Naive thymus-derived CD4-positive, alpha-beta T cell (primary cell): ENCODE measurements around the gene RASA3. TPM values are rescaled to one million over a fixed set of nuclear protein-coding genes. Genes with fewer than 3 reads are reported as not detected.
"Not testable (repeated sequence)": the region's sequence is repeated elsewhere in the genome, so short reads cannot be mapped to it uniquely, and the experiment has no call there.

Experiments
- ATAC-seq: fragments of 150-1000 bp; cut with Tn5 transposase; 2 replicates; pipeline ENCODE4 v1.10.0; 2021; ENCODE audit warnings: mild to moderate bottlenecking, moderate library complexity
- CTCF ChIA-PET: fragments of 350-600 bp; sonication (Branson Sonifier 250); formaldehyde crosslinking; loops from one replicate; lab custom pipeline; 2021; ENCODE audit warnings: antibody characterized with exemption; lab: Charles Lee
- POLR2A ChIA-PET: fragments of 350-600 bp; sonication (Branson Sonifier 250); formaldehyde crosslinking; loops from one replicate; lab custom pipeline; 2021; ENCODE audit warnings: antibody characterized with exemption, inconsistent platforms; lab: Charles Lee
- DNase-seq, 9 donors: peaks; one replicate each; pipeline versions ENCODE4 v3.0.0 to v3.0.0-alpha.2; 2020 to 2022; ENCODE audit warnings: mixed read lengths in 1 of 9
- H3K27ac ChIP-seq: one replicate; pipeline ENCODE4 v1.7.0; 2013; ENCODE audit warnings: mild to moderate bottlenecking, low read depth, low read length, moderate library complexity
- H3K27me3 ChIP-seq, 2 donors: one replicate each; pipeline ENCODE4 v1.7.0; 2013; ENCODE audit warnings: low read length in 2 of 2, mild to moderate bottlenecking in 2 of 2, moderate library complexity in 2 of 2; ENCODE audit not compliant: control insufficient read depth in 2 of 2, insufficient read depth in 2 of 2
- H3K36me3 ChIP-seq, 3 experiments: 1 replicate in 2 of 3; 2 replicates in 1 of 3; pipeline ENCODE4 v1.7.0; 2013; ENCODE audit warnings: low read length in 3 of 3, mild to moderate bottlenecking in 3 of 3, moderate library complexity in 1 of 3; ENCODE audit not compliant: insufficient read depth in 3 of 3, control insufficient read depth in 2 of 3
- H3K4me1 ChIP-seq, 2 donors: one replicate each; pipeline ENCODE4 v1.7.0; 2013; ENCODE audit warnings: low read length in 2 of 2, mild to moderate bottlenecking in 2 of 2, moderate library complexity in 1 of 2; ENCODE audit not compliant: control insufficient read depth in 2 of 2, insufficient read depth in 2 of 2
- H3K4me3 ChIP-seq: 2 replicates; pipeline ENCODE4 v1.7.0; 2013; ENCODE audit warnings: mild to moderate bottlenecking, low read length
- H3K9me3 ChIP-seq, 3 experiments: 1 replicate in 2 of 3; 2 replicates in 1 of 3; pipeline ENCODE4 v1.7.0; 2013; ENCODE audit warnings: low read length in 3 of 3; ENCODE audit not compliant: control insufficient read depth in 2 of 3
- H3K27ac Mint-ChIP-seq, 9 donors: one replicate each; pipeline ENCODE4 v1.8.0; 2020 to 2022; ENCODE audit warnings: mixed read lengths in 9 of 9, mild to moderate bottlenecking in 8 of 9, moderate library complexity in 5 of 9, inconsistent platforms in 2 of 9
- H3K27me3 Mint-ChIP-seq, 5 donors: one replicate each; pipeline ENCODE4 v1.8.0; 2021 to 2022; ENCODE audit warnings: mixed read lengths in 5 of 5, mild to moderate bottlenecking in 1 of 5
- H3K36me3 Mint-ChIP-seq, 5 donors: one replicate each; pipeline ENCODE4 v1.8.0; 2020 to 2022; ENCODE audit warnings: mixed read lengths in 5 of 5, mild to moderate bottlenecking in 3 of 5, inconsistent platforms in 1 of 5
- H3K4me1 Mint-ChIP-seq, 7 donors: one replicate each; pipeline ENCODE4 v1.8.0; 2020 to 2022; ENCODE audit warnings: mixed read lengths in 7 of 7, mild to moderate bottlenecking in 3 of 7, inconsistent platforms in 1 of 7
- H3K4me3 Mint-ChIP-seq, 10 donors: one replicate each; pipeline ENCODE4 v1.8.0; 2020 to 2022; ENCODE audit warnings: mild to moderate bottlenecking in 10 of 10, mixed read lengths in 10 of 10, moderate library complexity in 6 of 10, inconsistent platforms in 2 of 10
- H3K9me3 Mint-ChIP-seq, 11 donors: one replicate each; pipeline ENCODE4 v1.8.0; 2020 to 2022; ENCODE audit warnings: mixed read lengths in 11 of 11, mild to moderate bottlenecking in 4 of 11, inconsistent platforms in 1 of 11, moderate library complexity in 1 of 11
- intact Hi-C, 2 donors: fragments of 100-400 bp; cut with micrococcal nuclease; formaldehyde crosslinking; loops; one replicate each; pipeline ENCODE4 v1.15.1; 2023
- polyA plus RNA-seq, 2 donors: library from polyadenylated mRNA; unstranded; fragments of 300-500 nt; fragmentation: Illumina TruSeq; gene quantifications; one replicate each; pipeline ENCODE4 v1.2.3, GENCODE V29; 2021
- total RNA-seq, 6 experiments: library from RNA in 5 of 6; stranded (reverse) in 5 of 6; gene quantifications; 1 replicate in 5 of 6; 2 replicates in 1 of 6; pipeline ENCODE4 v1.2.3 and lab custom pipeline; 2021 to 2026

Gene RASA3
- total and polyA plus RNA-seq, 7 experiments from 2014 or later: 109 to 227 (median 195) TPM

- H3K36me3 ChIP-seq: peaks cover 0 to 58% (median 23%) of the 10 kb centered on the region in 3 experiments
- peak in 2 of 9 donors; percentile 13 to 29 for DNase-seq
- not testable (repeated sequence) for H3K9me3 Mint-ChIP-seq, H3K4me3 ChIP-seq, H3K27me3 Mint-ChIP-seq, H3K27me3 ChIP-seq, ATAC-seq, H3K9me3 ChIP-seq
- peak overlapping the region; percentile 44 for H3K27ac ChIP-seq
- Mint-ChIP-seq H3K27ac (peak overlapping the region; percentile 68 to 95 (median 88)), H3K4me1 (peaks cover 51 to 87% (median 65%) of the 10 kb centered on the region in 7 donors), H3K36me3 (peaks cover 6 to 37% (median 30%) of the 10 kb centered on the region in 5 donors), H3K4me3 (peak overlapping the region; percentile 17 to 75 (median 67))
- POLR2A ChIA-PET: interaction anchor here (0.8 to 8.5 kb wide), 6 partner anchors 9 to 75 kb away, joined by 3 to 137 read pairs (median 4); partner anchors contain the start of gene RASA3
- CTCF ChIA-PET: interaction anchor here (0.6 to 2.9 kb wide), 3 partner anchors 18 to 204 kb away, joined by 3 to 11 read pairs (median 4); no protein-coding TSS in a partner anchor
- peaks cover 46 to 78% of the 10 kb centered on the region in 2 donors for H3K4me1 ChIP-seq
- intact Hi-C loops: loop anchor here (5.0 kb wide), 3 partner anchors 47 to 297 kb away; no protein-coding TSS in a partner anchor
These were observed 17.8 kb downstream of the RASA3 start for GRCh38 chr13:114114666-114115065.

DNA sequence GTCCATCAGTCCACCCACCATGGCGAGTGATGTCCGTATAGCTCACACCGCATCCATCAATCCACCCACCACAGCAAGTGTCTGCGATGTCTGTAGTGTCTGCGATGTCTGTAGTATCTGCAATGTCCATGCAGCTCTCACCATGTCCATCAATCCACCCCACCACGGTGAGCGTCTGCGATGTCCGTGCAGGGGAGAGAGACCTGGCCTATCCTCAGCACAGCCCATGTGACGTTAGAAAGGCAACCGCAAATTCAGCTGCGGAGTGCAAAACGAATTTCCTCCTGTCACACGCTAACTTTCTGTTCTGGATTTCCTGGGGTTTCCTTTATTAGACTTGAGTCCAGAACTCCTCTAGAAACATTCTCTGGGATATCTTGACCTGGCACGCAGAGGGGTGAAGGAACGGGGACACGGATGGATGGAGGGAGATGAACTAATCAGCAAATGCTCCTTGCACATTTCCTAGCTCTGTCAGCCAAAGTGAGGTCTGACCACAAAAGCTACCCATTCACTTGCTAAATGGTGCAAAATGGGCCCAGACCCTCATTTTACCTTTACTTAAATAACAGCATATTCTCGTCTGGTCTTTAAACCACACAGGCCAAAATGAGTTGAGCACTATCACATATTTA, 18.3 kb downstream of the RASA3 start:
- Mint-ChIP-seq H3K9me3 (peaks cover 0 to 12% (median 0%) of the 10 kb centered on the region in 11 donors), H3K4me3 (peak overlapping the region; percentile 12 to 75 (median 67)), H3K36me3 (peaks cover 6 to 37% (median 30%) of the 10 kb centered on the region in 5 donors), H3K27me3 (no peaks in the 10 kb centered on the region), H3K27ac (peak overlapping the region in 8 of 9 donors; percentile 80 to 95 (median 88)), H3K4me1 (peaks cover 54 to 88% (median 68%) of the 10 kb centered on the region in 7 donors)
- intact Hi-C loops: loop anchor here (5.0 kb wide), 3 partner anchors 47 to 297 kb away; no protein-coding TSS in a partner anchor
- CTCF ChIA-PET: interaction anchor here (0.6 to 2.9 kb wide), 3 partner anchors 106 to 204 kb away, joined by 4 to 11 read pairs (median 9); no protein-coding TSS in a partner anchor
- Histone ChIP-seq H3K4me3 (no peak overlapping the region), H3K36me3 (peaks cover 0 to 60% (median 23%) of the 10 kb centered on the region in 3 experiments), H3K4me1 (peaks cover 50 to 81% of the 10 kb centered on the region in 2 donors), H3K27ac (peak overlapping the region; percentile 44), H3K27me3 (no peaks in the 10 kb centered on the region), H3K9me3 (no peaks in the 10 kb centered on the region)
- ATAC-seq (no peak), DNase-seq (peak in 2 of 9 donors; percentile 10 to 12)
- POLR2A ChIA-PET: interaction anchor here (0.8 to 8.5 kb wide), 6 partner anchors 9 to 75 kb away, joined by 3 to 137 read pairs (median 4); partner anchors contain the start of gene RASA3

- peak overlapping the region in 7 of 10 donors; percentile 44 to 72 (median 55) for H3K4me3 Mint-ChIP-seq
- ChIA-PET POLR2A (interaction anchor here (0.6 to 8.5 kb wide), 3 partner anchors 13 to 100 kb away, joined by 4 to 137 read pairs (median 10); partner anchors contain the start of gene RASA3), CTCF (interaction anchor here (2.6 to 2.9 kb wide), 2 partner anchors 107 to 113 kb away, joined by 9 to 11 read pairs; no protein-coding TSS in a partner anchor)
These were observed 19.0 kb downstream of the RASA3 start for GRCh38 chr13:114113395-114113794.

DNA sequence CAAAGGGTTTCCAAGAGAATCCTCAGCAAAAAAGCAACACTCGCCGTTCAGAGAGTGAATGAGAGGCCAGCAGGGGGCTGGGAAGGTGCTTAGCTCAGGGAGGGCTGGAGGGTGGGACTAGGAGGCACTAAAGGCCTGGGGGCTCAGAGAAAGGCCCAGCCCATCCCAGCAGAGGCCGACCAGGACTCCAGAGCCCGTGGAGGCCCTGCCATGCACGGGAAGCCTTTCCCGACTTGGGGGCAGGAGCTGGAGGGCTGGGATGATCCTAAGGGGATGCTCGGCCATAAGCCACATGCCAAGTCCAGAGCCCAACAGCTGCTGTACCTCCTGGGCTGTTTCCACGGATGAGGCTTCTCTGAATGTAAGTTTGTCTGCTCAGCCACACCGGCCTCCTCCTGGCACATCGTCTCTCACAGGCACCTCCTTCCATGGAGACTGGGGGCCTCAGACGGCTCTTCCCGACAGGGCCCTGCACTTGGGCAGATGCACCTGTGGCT, 19.5 kb downstream of the RASA3 start:
- no peaks in the 10 kb centered on the region for H3K9me3 ChIP-seq
- Mint-ChIP-seq H3K4me1 (peaks cover 55 to 88% (median 67%) of the 10 kb centered on the region in 7 donors), H3K36me3 (peaks cover 6 to 45% (median 30%) of the 10 kb centered on the region in 5 donors), H3K27ac (peak overlapping the region in 8 of 9 donors; percentile 67 to 93 (median 86)), H3K9me3 (peaks cover 0 to 18% (median 0%) of the 10 kb centered on the region in 11 donors), H3K27me3 (no peaks in the 10 kb centered on the region), H3K4me3 (peak overlapping the region in 8 of 10 donors; percentile 44 to 72 (median 54))
- ATAC-seq (no peak), DNase-seq (peak in 1 of 9 donors; percentile 20)
- peaks cover 0 to 69% (median 27%) of the 10 kb centered on the region in 3 experiments for H3K36me3 ChIP-seq
- intact Hi-C loops: loop anchor here (5.0 kb wide), 3 partner anchors 46 to 296 kb away; no protein-coding TSS in a partner anchor
- peaks cover 52 to 81% of the 10 kb centered on the region in 2 donors for H3K4me1 ChIP-seq
- H3K4me3 ChIP-seq: no peak overlapping the region
- no peaks in the 10 kb centered on the region for H3K27me3 ChIP-seq
- ChIA-PET POLR2A (interaction anchor here (0.6 to 8.5 kb wide), 7 partner anchors 14 to 148 kb away, joined by 3 to 137 read pairs (median 4); partner anchors contain the start of gene RASA3), CTCF (interaction anchor here (1.5 to 2.9 kb wide), 4 partner anchors 14 to 293 kb away, joined by 4 to 11 read pairs (median 8); no protein-coding TSS in a partner anchor)
- peak overlapping the region; percentile 48 for H3K27ac ChIP-seq

More at GRCh38 chr13:114113395-114113794, 19.0 kb downstream of the RASA3 start:
- Histone ChIP-seq H3K4me1 (peaks cover 52 to 81% of the 10 kb centered on the region in 2 donors), H3K36me3 (peaks cover 0 to 67% (median 27%) of the 10 kb centered on the region in 3 experiments)
- not testable (repeated sequence) for ATAC-seq, DNase-seq, H3K4me3 ChIP-seq, H3K27me3 ChIP-seq, H3K27ac ChIP-seq, H3K9me3 ChIP-seq, H3K27me3 Mint-ChIP-seq
- Mint-ChIP-seq H3K4me1 (peaks cover 54 to 88% (median 67%) of the 10 kb centered on the region in 7 donors), H3K36me3 (peaks cover 6 to 41% (median 30%) of the 10 kb centered on the region in 5 donors), H3K9me3 (peaks cover 0 to 13% (median 0%) of the 10 kb centered on the region in 11 donors), H3K27ac (peak overlapping the region in 8 of 9 donors; percentile 67 to 93 (median 86))
- intact Hi-C loops: loop anchor here (5.0 kb wide), 3 partner anchors 46 to 296 kb away; no protein-coding TSS in a partner anchor

DNA sequence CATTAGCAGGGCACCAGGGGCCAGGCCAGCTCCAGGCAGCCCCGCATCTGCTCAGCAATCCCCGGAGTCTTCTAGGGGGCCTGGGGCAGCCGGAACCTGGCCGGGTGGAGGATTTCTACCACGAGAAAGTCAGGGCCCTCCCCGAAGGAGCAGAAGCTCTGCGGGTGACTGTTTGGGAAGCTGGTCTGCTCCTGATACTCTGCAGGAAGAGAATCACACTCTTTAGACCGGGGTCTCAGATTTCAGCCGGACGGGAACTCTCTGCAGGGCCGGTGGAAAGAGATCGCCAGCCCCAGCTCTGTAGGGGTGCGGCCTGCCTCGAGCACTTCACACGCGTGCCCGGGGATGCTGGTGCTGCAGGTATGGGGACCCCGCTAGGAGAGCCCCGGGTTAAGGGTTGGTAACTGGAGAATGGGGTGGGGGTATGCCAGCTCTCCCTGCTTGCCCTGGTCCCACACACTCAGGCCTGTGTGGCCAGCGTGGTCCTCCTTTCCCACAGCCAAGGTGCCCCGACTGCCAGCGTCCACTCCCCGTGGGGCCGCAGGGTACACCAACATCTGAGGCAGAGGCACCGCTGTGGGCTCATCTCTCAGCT, 20.1 kb downstream of the RASA3 start:
- peaks cover 6 to 39% (median 30%) of the 10 kb centered on the region in 5 donors for H3K36me3 Mint-ChIP-seq
- no peaks in the 10 kb centered on the region for H3K9me3 ChIP-seq
- peaks cover 0 to 14% (median 0%) of the 10 kb centered on the region in 11 donors for H3K9me3 Mint-ChIP-seq
- H3K4me3 ChIP-seq: no peak overlapping the region
- H3K4me1 ChIP-seq: peaks cover 55 to 83% of the 10 kb centered on the region in 2 donors
- ChIA-PET POLR2A (interaction anchor here (0.6 to 8.5 kb wide), 9 partner anchors 14 to 149 kb away, joined by 3 to 137 read pairs (median 5); partner anchors contain the start of gene RASA3), CTCF (interaction anchor here (0.9 to 2.9 kb wide), 7 partner anchors 14 to 293 kb away, joined by 3 to 11 read pairs (median 6); no protein-coding TSS in a partner anchor)
- H3K27me3 ChIP-seq: no peaks in the 10 kb centered on the region
- H3K4me1 Mint-ChIP-seq: peaks cover 57 to 85% (median 65%) of the 10 kb centered on the region in 7 donors
- DNase-seq (peak in 1 of 9 donors; percentile 16), ATAC-seq (no peak)
- intact Hi-C loops: loop anchor here (5.0 kb wide), 3 partner anchors 45 to 295 kb away; no protein-coding TSS in a partner anchor
- no peaks in the 10 kb centered on the region for H3K27me3 Mint-ChIP-seq
- H3K27ac ChIP-seq: peak overlapping the region; percentile 55
- peak overlapping the region in 8 of 10 donors; percentile 27 to 73 (median 51) for H3K4me3 Mint-ChIP-seq
- H3K36me3 ChIP-seq: peaks cover 0 to 69% (median 27%) of the 10 kb centered on the region in 3 experiments
- H3K27ac Mint-ChIP-seq: peak overlapping the region; percentile 74 to 93 (median 89)
